GM12873 (cell line): ENCODE measurements around the gene FRMPD4.

ENCODE experiments used
- CTCF ChIP-seq: IDR thresholded peaks from 2 replicates; pipeline ENCODE4 v1.5.1; 2012; ENCODE audit warnings: low read depth, mild to moderate bottlenecking, moderate library complexity, low read length, control low read depth; ENCODE audit not compliant: insufficient read depth; ENCODE audit errors: missing control alignments

FRMPD4 gene

GRCh38 chrX:12564221-12564620 is 425.9 kb downstream of the FRMPD4 start:
- no peak for TF ChIP-seq CTCF

- peak; percentile 71 for TF ChIP-seq CTCF
Measured at GRCh38 chrX:12567857-12568256, 429.6 kb downstream of the FRMPD4 start.

- TF ChIP-seq CTCF = no peak
Measured at GRCh38 chrX:12570859-12571501, 432.7 kb downstream of the FRMPD4 start.

GRCh38 chrX:12579311-12579710 is 441.0 kb downstream of the FRMPD4 start:
- TF ChIP-seq CTCF = no peak

GRCh38 chrX:12580548-12580947 is 442.3 kb downstream of the FRMPD4 start:
- no peak for TF ChIP-seq CTCF

- no peak for TF ChIP-seq CTCF
Measured at GRCh38 chrX:12581546-12581945, 443.3 kb downstream of the FRMPD4 start.

GRCh38 chrX:12582649-12583048 is 444.4 kb downstream of the FRMPD4 start:
- TF ChIP-seq CTCF = no peak
